HUES64 (cell line): ENCODE measurements around the gene MCRIP2.
"Not testable (repeated sequence)": the region's sequence is repeated elsewhere in the genome, so short reads cannot be mapped to it uniquely, and the experiment has no call there.

Experiments
- H3K27ac ChIP-seq: 2 replicates; pipeline ENCODE4 v1.7.0; 2013; ENCODE audit warnings: low read depth, low read length, inconsistent platforms
- H3K27me3 ChIP-seq: 2 replicates; pipeline ENCODE4 v1.6.1; 2013; ENCODE audit warnings: mild to moderate bottlenecking, low read length; ENCODE audit not compliant: insufficient read depth
- H3K36me3 ChIP-seq: 2 replicates; pipeline ENCODE4 v1.6.1; 2013; ENCODE audit warnings: mild to moderate bottlenecking, low read length; ENCODE audit not compliant: insufficient read depth
- H3K4me1 ChIP-seq: 2 replicates; pipeline ENCODE4 v1.6.1; 2013; ENCODE audit warnings: mild to moderate bottlenecking, low read length, moderate library complexity; ENCODE audit not compliant: insufficient read depth
- H3K4me3 ChIP-seq: 2 replicates; pipeline ENCODE4 v1.5.1; 2013; ENCODE audit warnings: mild to moderate bottlenecking, low read length, moderate library complexity
- H3K9ac ChIP-seq: 2 replicates; pipeline ENCODE4 v1.6.1; 2013; ENCODE audit warnings: mild to moderate bottlenecking, low read depth, low read length
- H3K9me3 ChIP-seq: 2 replicates; pipeline ENCODE4 v1.6.1; 2013; ENCODE audit warnings: low read depth, low read length; ENCODE audit not compliant: insufficient read depth
- WGBS: fragments of 150-250, 120-280 bp; methylation state at CpG from one replicate; pipeline ENCODE4 v1.1.7; 2013; ENCODE audit warnings: missing lambda C conversion rate; 5-methylcytosine and 5-hydroxymethylcytosine counted together

The MCRIP2 gene

GRCh38 chr16:686459-687260 lies 45.0 kb downstream of the MCRIP2 start:
- H3K27me3 ChIP-seq, result peaks cover 7% of the 10 kb centered on the region
- no peak overlapping the region for H3K27ac ChIP-seq
- no peaks in the 10 kb centered on the region for H3K9me3 ChIP-seq
- WGBS, result 96% methylated on average over 51 of the region's 51 CpGs
- H3K4me3 ChIP-seq, result no peak overlapping the region
- peaks cover 35% of the 10 kb centered on the region for H3K36me3 ChIP-seq
- no peak overlapping the region for H3K9ac ChIP-seq
- peaks cover 5% of the 10 kb centered on the region; the same call in 1 of the 2 replicates for H3K4me1 ChIP-seq

DNA sequence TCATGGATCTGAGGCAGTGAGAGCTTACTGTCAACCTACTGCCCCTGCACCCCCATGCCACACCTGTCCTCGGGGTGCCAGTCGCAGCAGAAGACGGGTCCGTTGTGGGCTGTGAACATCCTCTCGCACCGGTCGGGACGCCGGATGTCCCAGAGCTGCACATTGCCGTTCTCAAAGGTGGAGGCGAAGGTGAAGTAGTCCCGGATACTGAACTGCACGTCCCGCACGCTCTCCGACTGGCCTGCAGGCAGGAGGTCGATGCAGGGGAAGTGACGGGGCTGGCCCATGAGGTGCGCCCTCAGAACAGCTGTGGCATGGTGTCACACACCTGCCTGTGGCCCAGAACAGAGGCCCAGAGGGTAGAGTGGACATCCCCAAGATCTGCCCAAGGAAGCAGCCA lies 45.9 kb downstream of the MCRIP2 start:
- no peak overlapping the region for H3K9ac ChIP-seq
- no peaks in the 10 kb centered on the region for H3K9me3 ChIP-seq
- peaks cover 15% of the 10 kb centered on the region for H3K27me3 ChIP-seq
- H3K36me3 ChIP-seq, result peaks cover 27% of the 10 kb centered on the region
- no peak overlapping the region for H3K27ac ChIP-seq
- WGBS, result 93% methylated on average over 19 of the region's 19 CpGs
- no peak overlapping the region for H3K4me3 ChIP-seq
- H3K4me1 ChIP-seq, result peaks cover 5% of the 10 kb centered on the region; the same call in 1 of the 2 replicates

GRCh38 chr16:689175-689897 lies 47.7 kb downstream of the MCRIP2 start:
- H3K9me3 ChIP-seq, result no peaks in the 10 kb centered on the region
- WGBS, result 90% methylated on average over 26 of the region's 26 CpGs
- H3K4me3 ChIP-seq, result peak overlapping the region; percentile 73
- H3K27me3 ChIP-seq, result peaks cover 34% of the 10 kb centered on the region
- H3K9ac ChIP-seq, result peak overlapping the region; percentile 78
- no peaks in the 10 kb centered on the region for H3K4me1 ChIP-seq
- peaks cover 19% of the 10 kb centered on the region for H3K36me3 ChIP-seq
- peak overlapping the region; percentile 72; the same call in 1 of the 2 replicates for H3K27ac ChIP-seq

DNA sequence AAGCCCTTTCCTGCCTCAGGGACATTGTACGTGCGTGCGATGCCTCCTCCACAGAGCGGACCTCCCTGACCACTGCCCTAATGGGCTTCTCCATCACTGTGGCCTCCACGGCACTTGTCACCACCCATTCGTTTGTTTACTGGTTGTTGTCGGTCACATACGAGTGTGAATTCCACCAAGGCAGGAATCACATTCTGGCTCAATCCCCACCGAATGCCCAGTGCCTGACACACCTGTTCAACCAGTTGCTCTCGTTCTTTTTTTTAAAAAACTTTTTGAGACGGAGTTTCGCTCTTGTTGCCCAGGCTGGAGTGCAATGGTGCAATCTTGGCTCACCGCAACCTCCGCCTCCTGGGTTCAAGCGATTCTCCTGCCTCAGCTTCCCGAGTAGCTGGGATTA lies 49.6 kb downstream of the MCRIP2 start:
- Histone ChIP-seq H3K36me3 (peaks cover 12% of the 10 kb centered on the region), H3K27me3 (peaks cover 52% of the 10 kb centered on the region)
- WGBS, result 91% methylated on average over 16 of the region's 16 CpGs
- not testable (repeated sequence) for H3K27ac ChIP-seq, H3K9ac ChIP-seq, H3K9me3 ChIP-seq, H3K4me1 ChIP-seq, H3K4me3 ChIP-seq

GRCh38 chr16:692356-693108 lies 50.9 kb downstream of the MCRIP2 start:
- H3K9ac ChIP-seq, result no peak overlapping the region

GRCh38 chr16:693364-693763 lies 51.7 kb downstream of the MCRIP2 start:
- Histone ChIP-seq H3K4me1 (no peaks in the 10 kb centered on the region), H3K4me3 (peak overlapping the region; percentile 56), H3K9ac (no peak overlapping the region; the same call in 1 of the 2 replicates), H3K27me3 (peaks cover 71% of the 10 kb centered on the region), H3K27ac (no peak overlapping the region), H3K36me3 (no peaks in the 10 kb centered on the region), H3K9me3 (no peaks in the 10 kb centered on the region)
- 34% methylated on average over 22 of the region's 22 CpGs for WGBS

More at GRCh38 chr16:692356-693108, 50.9 kb downstream of the MCRIP2 start:
- H3K27me3 ChIP-seq, result peaks cover 64% of the 10 kb centered on the region
- 81% methylated on average over 6 of the region's 10 CpGs for WGBS
- H3K36me3 ChIP-seq, result no peaks in the 10 kb centered on the region
- no peaks in the 10 kb centered on the region for H3K9me3 ChIP-seq
- no peaks in the 10 kb centered on the region for H3K4me1 ChIP-seq
- H3K4me3 ChIP-seq, result no peak overlapping the region
- H3K27ac ChIP-seq, result no peak overlapping the region

DNA sequence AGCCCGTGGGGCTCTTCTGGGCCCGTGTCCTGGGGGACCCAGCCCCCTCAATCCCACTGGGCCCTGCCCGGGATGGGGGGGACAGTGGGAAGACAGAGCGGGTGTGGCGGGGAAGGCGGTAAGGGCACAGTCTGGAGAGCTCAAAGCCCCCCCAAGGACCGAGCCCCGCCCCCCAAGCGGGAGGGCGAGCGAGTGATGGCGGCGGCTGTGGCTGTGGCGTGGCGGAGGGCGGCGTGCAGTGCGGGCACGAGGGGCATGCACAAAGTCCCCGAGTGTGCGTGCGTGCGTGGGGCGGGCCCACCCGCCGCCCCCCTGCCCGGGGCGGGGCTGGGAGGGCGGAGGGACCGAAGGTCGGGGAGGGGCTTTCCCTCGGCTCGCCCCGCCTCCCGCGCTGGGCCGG lies 52.1 kb downstream of the MCRIP2 start:
- H3K9ac ChIP-seq, result no peak overlapping the region; the same call in 1 of the 2 replicates
- H3K27ac ChIP-seq, result no peak overlapping the region
- no peaks in the 10 kb centered on the region for H3K4me1 ChIP-seq
- H3K27me3 ChIP-seq, result peaks cover 75% of the 10 kb centered on the region
- H3K36me3 ChIP-seq, result no peaks in the 10 kb centered on the region
- H3K4me3 ChIP-seq, result peak overlapping the region; percentile 56
- H3K9me3 ChIP-seq, result no peaks in the 10 kb centered on the region
- 4% methylated on average over 37 of the region's 37 CpGs for WGBS

DNA sequence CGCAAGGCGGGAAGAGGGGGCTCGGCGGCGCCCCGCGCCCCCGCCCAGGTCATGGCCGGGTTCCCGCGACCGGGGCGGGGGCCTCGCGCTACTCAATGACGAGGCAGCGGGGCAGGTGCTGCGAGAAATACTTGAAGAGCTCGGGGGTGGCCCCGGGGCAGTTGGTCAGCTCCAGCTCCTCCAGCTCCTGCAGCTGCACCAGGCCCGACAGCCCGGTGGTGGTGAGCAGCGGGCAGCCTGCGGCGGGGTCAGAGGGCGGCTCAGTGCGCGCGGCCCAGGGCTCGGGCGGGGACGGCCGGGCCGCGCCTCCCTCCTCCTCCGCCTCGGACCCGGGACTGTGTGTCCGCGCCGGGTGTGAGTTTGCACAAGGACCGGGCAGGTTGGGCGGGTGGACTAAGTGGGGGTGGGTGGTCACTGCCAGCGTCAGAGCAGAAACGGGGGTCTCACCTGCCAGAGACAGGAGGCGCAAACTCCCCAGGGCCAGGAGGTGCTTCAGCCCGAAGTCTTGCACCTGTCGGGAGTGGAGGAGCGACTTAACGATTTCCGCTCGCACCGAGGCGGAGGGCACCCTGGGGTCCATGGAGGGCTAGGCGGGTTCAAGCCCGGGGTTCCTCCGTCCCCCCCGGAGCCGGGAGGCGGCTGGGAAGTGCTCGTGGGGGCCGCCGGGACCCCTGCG lies 52.7 kb downstream of the MCRIP2 start:
- Histone ChIP-seq H3K36me3 (no peaks in the 10 kb centered on the region), H3K4me1 (no peaks in the 10 kb centered on the region), H3K27ac (no peak overlapping the region), H3K4me3 (peak overlapping the region; percentile 56), H3K9ac (no peak overlapping the region), H3K9me3 (no peaks in the 10 kb centered on the region), H3K27me3 (peaks cover 81% of the 10 kb centered on the region)
- WGBS, result 3% methylated on average over 64 of the region's 64 CpGs

- Histone ChIP-seq H3K4me3 (peak overlapping the region; percentile 56), H3K9ac (no peak overlapping the region), H3K36me3 (no peaks in the 10 kb centered on the region), H3K4me1 (no peaks in the 10 kb centered on the region), H3K27me3 (peaks cover 87% of the 10 kb centered on the region), H3K9me3 (no peaks in the 10 kb centered on the region), H3K27ac (no peak overlapping the region)
- 4% methylated on average over 37 of the region's 37 CpGs for WGBS
These were observed 53.3 kb downstream of the MCRIP2 start for GRCh38 chr16:694863-695354.

- H3K36me3 ChIP-seq, result no peaks in the 10 kb centered on the region
- H3K4me3 ChIP-seq, result peak overlapping the region; percentile 58
- H3K4me1 ChIP-seq, result no peaks in the 10 kb centered on the region
- peak overlapping the region; percentile 51; the same call in 1 of the 2 replicates for H3K9ac ChIP-seq
- WGBS, result 6% methylated on average over 71 of the region's 71 CpGs
- no peaks in the 10 kb centered on the region for H3K9me3 ChIP-seq
- no peak overlapping the region for H3K27ac ChIP-seq
- H3K27me3 ChIP-seq, result peaks cover 93% of the 10 kb centered on the region
These were observed 53.9 kb downstream of the MCRIP2 start for GRCh38 chr16:695355-696089.
